Activated CD4-positive, CD25-positive, alpha-beta regulatory T cell (primary cell): ENCODE data around the gene CLCN1.

Experiments
- DNase-seq, 4 experiments: peaks; one replicate each; lab custom pipeline; 2025; lab: John Stamatoyannopoulos, UW

CLCN1 gene

GRCh38 chr7:143334244-143334643 lies 18.3 kb downstream of the CLCN1 start:
- no peak for DNase-seq

- DNase-seq = no peak
Observed at GRCh38 chr7:143337216-143337615, 21.3 kb downstream of the CLCN1 start.

GRCh38 chr7:143341842-143342241 lies 25.9 kb downstream of the CLCN1 start:
- no peak for DNase-seq

GRCh38 chr7:143343596-143343995 lies 27.7 kb downstream of the CLCN1 start:
- DNase-seq = no peak

GRCh38 chr7:143345428-143345900 lies 29.6 kb downstream of the CLCN1 start:
- peak; percentile 10 to 48 (median 34) for DNase-seq

- DNase-seq = no peak
Observed at GRCh38 chr7:143346018-143346417, 30.1 kb downstream of the CLCN1 start.

- no peak for DNase-seq
Observed at GRCh38 chr7:143347950-143348349, 32.0 kb downstream of the CLCN1 start.

GRCh38 chr7:143351060-143351459 lies 35.1 kb downstream of the CLCN1 start:
- DNase-seq = no peak

GRCh38 chr7:143351574-143351973 lies 35.7 kb downstream of the CLCN1 start:
- DNase-seq = no peak

GRCh38 chr7:143352531-143353002 lies 36.7 kb downstream of the CLCN1 start:
- DNase-seq = no peak

GRCh38 chr7:143354376-143354775 lies 38.5 kb downstream of the CLCN1 start:
- no peak for DNase-seq

- no peak for DNase-seq
Observed at GRCh38 chr7:143354965-143355364, 39.1 kb downstream of the CLCN1 start.

GRCh38 chr7:143355450-143356385 lies 39.8 kb downstream of the CLCN1 start:
- DNase-seq = no peak

GRCh38 chr7:143356414-143357050 lies 40.6 kb downstream of the CLCN1 start:
- no peak for DNase-seq

GRCh38 chr7:143358626-143359025 lies 42.7 kb downstream of the CLCN1 start:
- DNase-seq = no peak

- DNase-seq = no peak
Observed at GRCh38 chr7:143359771-143360353, 44.0 kb downstream of the CLCN1 start.

- DNase-seq = no peak
Observed at GRCh38 chr7:143360788-143361551, 45.1 kb downstream of the CLCN1 start.

GRCh38 chr7:143361552-143362130 lies 45.7 kb downstream of the CLCN1 start:
- DNase-seq = no peak

- DNase-seq = peak in 1 of 4 experiments; percentile 15
Observed at GRCh38 chr7:143362131-143363015, 46.5 kb downstream of the CLCN1 start, which contains the start of gene FAM131B. Gene FAM131B, minus strand, starts transcription at chr7:143362713. Its CDS starts 110 bp downstream, at chr7:143362603.
